Measurements from ENCODE around the gene RHOJ. TPM values are rescaled to one million over a fixed set of nuclear protein-coding genes. Genes with fewer than 3 reads are reported as not detected.

RHOJ gene
- total and polyA plus RNA-seq, 2 of the 8 experiments (the other 6 are each of a cell fraction or from before 2014, with no cell fraction given) = 0.11 TPM; not detected in 1

DNA sequence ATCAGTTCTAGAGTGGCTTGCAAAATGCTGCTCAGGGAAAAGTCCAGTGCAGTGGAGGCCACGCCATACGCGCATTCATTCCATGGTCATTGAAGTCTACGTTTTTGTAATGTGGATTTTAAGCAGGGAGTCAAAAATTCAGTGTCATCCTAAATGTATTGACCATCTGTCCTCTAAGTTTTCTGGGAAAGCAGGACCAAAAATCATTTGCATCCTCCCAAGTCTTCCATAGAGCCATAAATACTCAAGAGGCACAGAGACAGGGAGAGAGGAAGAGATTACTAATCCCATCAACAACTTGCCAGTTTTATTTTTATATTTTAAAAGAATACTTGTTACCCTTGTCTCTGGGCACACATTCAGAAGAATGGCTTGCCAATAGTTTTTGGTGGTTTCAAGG lies 36.9 kb downstream of the RHOJ start (continued):
- TF ChIP-seq, protein P1, sequence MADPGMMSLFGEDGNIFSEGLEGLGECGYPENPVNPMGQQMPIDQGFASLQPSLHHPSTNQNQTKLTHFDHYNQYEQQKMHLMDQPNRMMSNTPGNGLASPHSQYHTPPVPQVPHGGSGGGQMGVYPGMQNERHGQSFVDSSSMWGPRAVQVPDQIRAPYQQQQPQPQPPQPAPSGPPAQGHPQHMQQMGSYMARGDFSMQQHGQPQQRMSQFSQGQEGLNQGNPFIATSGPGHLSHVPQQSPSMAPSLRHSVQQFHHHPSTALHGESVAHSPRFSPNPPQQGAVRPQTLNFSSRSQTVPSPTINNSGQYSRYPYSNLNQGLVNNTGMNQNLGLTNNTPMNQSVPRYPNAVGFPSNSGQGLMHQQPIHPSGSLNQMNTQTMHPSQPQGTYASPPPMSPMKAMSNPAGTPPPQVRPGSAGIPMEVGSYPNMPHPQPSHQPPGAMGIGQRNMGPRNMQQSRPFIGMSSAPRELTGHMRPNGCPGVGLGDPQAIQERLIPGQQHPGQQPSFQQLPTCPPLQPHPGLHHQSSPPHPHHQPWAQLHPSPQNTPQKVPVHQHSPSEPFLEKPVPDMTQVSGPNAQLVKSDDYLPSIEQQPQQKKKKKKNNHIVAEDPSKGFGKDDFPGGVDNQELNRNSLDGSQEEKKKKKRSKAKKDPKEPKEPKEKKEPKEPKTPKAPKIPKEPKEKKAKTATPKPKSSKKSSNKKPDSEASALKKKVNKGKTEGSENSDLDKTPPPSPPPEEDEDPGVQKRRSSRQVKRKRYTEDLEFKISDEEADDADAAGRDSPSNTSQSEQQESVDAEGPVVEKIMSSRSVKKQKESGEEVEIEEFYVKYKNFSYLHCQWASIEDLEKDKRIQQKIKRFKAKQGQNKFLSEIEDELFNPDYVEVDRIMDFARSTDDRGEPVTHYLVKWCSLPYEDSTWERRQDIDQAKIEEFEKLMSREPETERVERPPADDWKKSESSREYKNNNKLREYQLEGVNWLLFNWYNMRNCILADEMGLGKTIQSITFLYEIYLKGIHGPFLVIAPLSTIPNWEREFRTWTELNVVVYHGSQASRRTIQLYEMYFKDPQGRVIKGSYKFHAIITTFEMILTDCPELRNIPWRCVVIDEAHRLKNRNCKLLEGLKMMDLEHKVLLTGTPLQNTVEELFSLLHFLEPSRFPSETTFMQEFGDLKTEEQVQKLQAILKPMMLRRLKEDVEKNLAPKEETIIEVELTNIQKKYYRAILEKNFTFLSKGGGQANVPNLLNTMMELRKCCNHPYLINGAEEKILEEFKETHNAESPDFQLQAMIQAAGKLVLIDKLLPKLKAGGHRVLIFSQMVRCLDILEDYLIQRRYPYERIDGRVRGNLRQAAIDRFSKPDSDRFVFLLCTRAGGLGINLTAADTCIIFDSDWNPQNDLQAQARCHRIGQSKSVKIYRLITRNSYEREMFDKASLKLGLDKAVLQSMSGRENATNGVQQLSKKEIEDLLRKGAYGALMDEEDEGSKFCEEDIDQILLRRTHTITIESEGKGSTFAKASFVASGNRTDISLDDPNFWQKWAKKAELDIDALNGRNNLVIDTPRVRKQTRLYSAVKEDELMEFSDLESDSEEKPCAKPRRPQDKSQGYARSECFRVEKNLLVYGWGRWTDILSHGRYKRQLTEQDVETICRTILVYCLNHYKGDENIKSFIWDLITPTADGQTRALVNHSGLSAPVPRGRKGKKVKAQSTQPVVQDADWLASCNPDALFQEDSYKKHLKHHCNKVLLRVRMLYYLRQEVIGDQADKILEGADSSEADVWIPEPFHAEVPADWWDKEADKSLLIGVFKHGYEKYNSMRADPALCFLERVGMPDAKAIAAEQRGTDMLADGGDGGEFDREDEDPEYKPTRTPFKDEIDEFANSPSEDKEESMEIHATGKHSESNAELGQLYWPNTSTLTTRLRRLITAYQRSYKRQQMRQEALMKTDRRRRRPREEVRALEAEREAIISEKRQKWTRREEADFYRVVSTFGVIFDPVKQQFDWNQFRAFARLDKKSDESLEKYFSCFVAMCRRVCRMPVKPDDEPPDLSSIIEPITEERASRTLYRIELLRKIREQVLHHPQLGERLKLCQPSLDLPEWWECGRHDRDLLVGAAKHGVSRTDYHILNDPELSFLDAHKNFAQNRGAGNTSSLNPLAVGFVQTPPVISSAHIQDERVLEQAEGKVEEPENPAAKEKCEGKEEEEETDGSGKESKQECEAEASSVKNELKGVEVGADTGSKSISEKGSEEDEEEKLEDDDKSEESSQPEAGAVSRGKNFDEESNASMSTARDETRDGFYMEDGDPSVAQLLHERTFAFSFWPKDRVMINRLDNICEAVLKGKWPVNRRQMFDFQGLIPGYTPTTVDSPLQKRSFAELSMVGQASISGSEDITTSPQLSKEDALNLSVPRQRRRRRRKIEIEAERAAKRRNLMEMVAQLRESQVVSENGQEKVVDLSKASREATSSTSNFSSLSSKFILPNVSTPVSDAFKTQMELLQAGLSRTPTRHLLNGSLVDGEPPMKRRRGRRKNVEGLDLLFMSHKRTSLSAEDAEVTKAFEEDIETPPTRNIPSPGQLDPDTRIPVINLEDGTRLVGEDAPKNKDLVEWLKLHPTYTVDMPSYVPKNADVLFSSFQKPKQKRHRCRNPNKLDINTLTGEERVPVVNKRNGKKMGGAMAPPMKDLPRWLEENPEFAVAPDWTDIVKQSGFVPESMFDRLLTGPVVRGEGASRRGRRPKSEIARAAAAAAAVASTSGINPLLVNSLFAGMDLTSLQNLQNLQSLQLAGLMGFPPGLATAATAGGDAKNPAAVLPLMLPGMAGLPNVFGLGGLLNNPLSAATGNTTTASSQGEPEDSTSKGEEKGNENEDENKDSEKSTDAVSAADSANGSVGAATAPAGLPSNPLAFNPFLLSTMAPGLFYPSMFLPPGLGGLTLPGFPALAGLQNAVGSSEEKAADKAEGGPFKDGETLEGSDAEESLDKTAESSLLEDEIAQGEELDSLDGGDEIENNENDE (IDR thresholded peaks at IDR 0.05; ENCODE audit: insufficient replicate concordance, low read length) = no peak
- TF ChIP-seq NRF1 (IDR thresholded peaks at IDR 0.05; ENCODE audit: low read depth, low read length) (no peak), CHD1 (IDR thresholded peaks at IDR 0.05; ENCODE audit: low read depth, low read length) (no peak), RBBP5 (IDR thresholded peaks at IDR 0.05; ENCODE audit: borderline replicate concordance, low read depth, low read length) (no peak), MAFK (IDR thresholded peaks at IDR 0.05; ENCODE audit: low read depth, low read length) (no peak), CREB1 (IDR thresholded peaks at IDR 0.05) (no peak), CHD2 (IDR thresholded peaks at IDR 0.05; ENCODE audit: low read length) (no peak)

Measured in H1 (cell line).